G401.6 (cell line): ENCODE results near the gene SLC45A2.
"Not testable (repeated sequence)": the region's sequence is repeated elsewhere in the genome, so short reads cannot be mapped to it uniquely, and the experiment has no call there.

Source experiments
- FAIRE-seq: peaks from 2 replicates; lab custom pipeline; 2012; peaks lifted over from hg19 to GRCh38; lab: Jason Lieb, UNC

SLC45A2 gene

GRCh38 chr5:33984671-33985124 is at the start of gene SLC45A2:
TSS of gene SLC45A2 (minus strand) at chr5:33984693. CDS start at chr5:33984583, 110 bp downstream.
- no peak for FAIRE-seq

GRCh38 chr5:34031966-34032365 is 47.5 kb upstream of the SLC45A2 start:
- no peak for FAIRE-seq

GRCh38 chr5:34031117-34031516 is 46.6 kb upstream of the SLC45A2 start:
- no peak for FAIRE-seq

- not testable (repeated sequence) for FAIRE-seq
Measured at GRCh38 chr5:34030585-34030984, 46.1 kb upstream of the SLC45A2 start.

- FAIRE-seq = no peak
Measured at GRCh38 chr5:34030048-34030447, 45.6 kb upstream of the SLC45A2 start.

GRCh38 chr5:34028349-34028748 is 43.9 kb upstream of the SLC45A2 start:
- no peak for FAIRE-seq

- FAIRE-seq = no peak
Measured at GRCh38 chr5:34026089-34026761, 41.7 kb upstream of the SLC45A2 start.

- FAIRE-seq = no peak
Measured at GRCh38 chr5:34022121-34022705, 37.7 kb upstream of the SLC45A2 start.

GRCh38 chr5:34021334-34021733 is 36.8 kb upstream of the SLC45A2 start:
- FAIRE-seq = no peak

- no peak for FAIRE-seq
Measured at GRCh38 chr5:34020726-34021125, 36.2 kb upstream of the SLC45A2 start.

- FAIRE-seq = no peak
Measured at GRCh38 chr5:34017254-34017653, 32.8 kb upstream of the SLC45A2 start.

GRCh38 chr5:34016750-34017149 is 32.3 kb upstream of the SLC45A2 start:
- FAIRE-seq = no peak

- FAIRE-seq = no peak
Measured at GRCh38 chr5:34016222-34016621, 31.7 kb upstream of the SLC45A2 start.

- FAIRE-seq = no peak
Measured at GRCh38 chr5:34015120-34015822, 30.8 kb upstream of the SLC45A2 start.

GRCh38 chr5:34014626-34015025 is 30.1 kb upstream of the SLC45A2 start:
- no peak for FAIRE-seq

GRCh38 chr5:34013547-34013946 is 29.1 kb upstream of the SLC45A2 start:
- no peak for FAIRE-seq

GRCh38 chr5:34012791-34013190 is 28.3 kb upstream of the SLC45A2 start:
- no peak for FAIRE-seq

GRCh38 chr5:34011536-34011935 is 27.0 kb upstream of the SLC45A2 start:
- no peak for FAIRE-seq

GRCh38 chr5:34010146-34010545 is 25.7 kb upstream of the SLC45A2 start:
- FAIRE-seq = not testable (repeated sequence)

GRCh38 chr5:34009610-34010009 is 25.1 kb upstream of the SLC45A2 start:
- FAIRE-seq = no peak

- FAIRE-seq = no peak
Measured at GRCh38 chr5:34008802-34009201, 24.3 kb upstream of the SLC45A2 start.

- peak; percentile 56 for FAIRE-seq
Measured at GRCh38 chr5:34007621-34008600, 23.4 kb upstream of the SLC45A2 start, which contains the start of gene AMACR. TSS of gene AMACR (minus strand) at chr5:34008050. CDS start at chr5:34008019, 31 bp downstream.
